HepG2 (cell line): Measurements from ENCODE around the gene TGFBRAP1. TPM values are rescaled to one million over a fixed set of nuclear protein-coding genes. Genes with fewer than 3 reads are reported as not detected.

Experiments used
- ATAC-seq: fragments of 200-7000 bp; cut with Tn5 transposase; 3 replicates; pipeline ENCODE4 v1.9.1; 2020; ENCODE audit warnings: mild to moderate bottlenecking, moderate library complexity
- BruUV-seq: library from RNA; stranded (reverse); fragments of 400-500 nt; replicated peaks from 2 replicates; lab custom pipeline; 2021; lab: Mats Ljungman, UMichigan
- CTCF ChIA-PET: fragments of 300-600 bp; formaldehyde crosslinking; extraction: SDS; loops from one replicate; lab custom pipeline; 2021; ENCODE audit warnings: low total read pairs, inconsistent platforms, low intra/inter-chr PET ratio; lab: Yijun Ruan, JAX
- POLR2A ChIA-PET: fragments of 350-600 bp; sonication (Branson Sonifier 250); formaldehyde crosslinking; loops from one replicate; lab custom pipeline; 2020; ENCODE audit warnings: antibody characterized with exemption, inconsistent platforms; lab: Yijun Ruan, JAX
- DNase-seq: peaks from one replicate; pipeline ENCODE4 v3.0.0-alpha.2; 2015; ENCODE audit warnings: low spot score
- FAIRE-seq: peaks from 3 replicates; lab custom pipeline; 2011; peaks lifted over from hg19 to GRCh38; lab: Jason Lieb, UNC
- H2AFZ ChIP-seq: one replicate; pipeline ENCODE4 v1.6.1; 2011; ENCODE audit warnings: low read length, inconsistent platforms
- H3K27ac ChIP-seq: fragments of 300-600 bp; 3 replicates; pipeline ENCODE4 v1.8.0; 2011; ENCODE audit warnings: mixed run types, mild to moderate bottlenecking, mixed read lengths, low read length, inconsistent platforms; ENCODE audit not compliant: insufficient read depth; ENCODE audit errors: extremely low read length
- H3K27me3 ChIP-seq, 2 experiments: fragments of 200-600 bp in 1 of 2; 2 replicates in 1 of 2; 3 replicates in 1 of 2; pipeline versions ENCODE4 v1.6.0 to v1.8.0; 2011; ENCODE audit warnings: low read length in 2 of 2, mild to moderate bottlenecking in 2 of 2, moderate library complexity in 2 of 2, inconsistent platforms in 1 of 2; ENCODE audit not compliant: insufficient read depth in 2 of 2, control insufficient read depth in 1 of 2
- H3K36me3 ChIP-seq, 2 experiments: fragments of 200-600 bp in 1 of 2; replicated peaks in 1 of 2; 2 replicates in 1 of 2; 3 replicates in 1 of 2; pipeline versions ENCODE4 v1.5.1 to v1.8.0; 2011; ENCODE audit warnings: low read length in 2 of 2, inconsistent platforms in 1 of 2; ENCODE audit not compliant: insufficient read depth in 2 of 2, control insufficient read depth in 1 of 2
- H3K4me1 ChIP-seq: 2 replicates; pipeline ENCODE4 v1.5.1; 2012; ENCODE audit warnings: low read length, inconsistent platforms; ENCODE audit not compliant: insufficient read depth
- H3K4me2 ChIP-seq: 2 replicates; pipeline ENCODE4 v1.6.0; 2011; ENCODE audit warnings: low read depth, low read length, inconsistent platforms
- H3K4me3 ChIP-seq, 3 experiments: fragments of 200-600 bp in 1 of 3; sonication (generic), shearing (Covaris generic) in 1 of 3; replicated peaks in 1 of 3; 2 replicates each; pipeline ENCODE4 v1.5.1; 2011 to 2016; ENCODE audit warnings: low read length in 3 of 3, inconsistent platforms in 2 of 3, low read depth in 2 of 3, mild to moderate bottlenecking in 2 of 3, control low read depth in 1 of 3, mixed read lengths in 1 of 3; ENCODE audit not compliant: insufficient read depth in 1 of 3
- H3K79me2 ChIP-seq: one replicate; pipeline ENCODE4 v1.6.1; 2011; ENCODE audit warnings: low read length, inconsistent platforms; ENCODE audit not compliant: insufficient read depth
- H3K9ac ChIP-seq: 2 replicates; pipeline ENCODE4 v1.6.0; 2011; ENCODE audit warnings: mild to moderate bottlenecking, low read depth, low read length, inconsistent platforms; ENCODE audit not compliant: insufficient read depth
- H3K9me3 ChIP-seq: 2 replicates; pipeline ENCODE4 v1.5.1; 2012; ENCODE audit warnings: mild to moderate bottlenecking, low read length
- H4K20me1 ChIP-seq: 2 replicates; pipeline ENCODE4 v1.6.0; 2011; ENCODE audit warnings: inconsistent platforms, mild to moderate bottlenecking, low read length, moderate library complexity; ENCODE audit not compliant: insufficient read depth
- ARNTL ChIP-seq: sonication (generic); formaldehyde crosslinking; IDR thresholded peaks from 2 replicates; pipeline ENCODE4 v1.4.0; 2020; ENCODE audit warnings: mild to moderate bottlenecking, missing genetic modification reagents
- RCOR2 ChIP-seq: IDR thresholded peaks from 2 replicates; pipeline ENCODE4 v1.6.1; 2016; ENCODE audit warnings: missing biosample characterization, missing genetic modification reagents
- SALL2 ChIP-seq: sonication (generic); formaldehyde crosslinking; IDR thresholded peaks from 2 replicates; pipeline ENCODE4 v1.8.1; 2023; ENCODE audit warnings: mild to moderate bottlenecking, missing genetic modification reagents, inconsistent platforms
- ZNF337 ChIP-seq: sonication (generic); formaldehyde crosslinking; IDR thresholded peaks from 2 replicates; pipeline ENCODE4 v1.5.1; 2020; ENCODE audit warnings: missing genetic modification reagents, low read depth, mild to moderate bottlenecking, borderline replicate concordance
- ZNF501 ChIP-seq: sonication (generic); formaldehyde crosslinking; IDR thresholded peaks from 2 replicates; pipeline ENCODE4 v1.5.1; 2020; ENCODE audit warnings: mild to moderate bottlenecking, moderate library complexity, missing genetic modification reagents
- ZNF572 ChIP-seq: sonication (generic); formaldehyde crosslinking; IDR thresholded peaks from 2 replicates; pipeline ENCODE4 v1.5.1; 2020; ENCODE audit warnings: mild to moderate bottlenecking, missing genetic modification reagents
- ZNF850 ChIP-seq: sonication (generic); formaldehyde crosslinking; conservative IDR thresholded peaks from 2 replicates; pipeline ENCODE4 v1.9.0; 2021; ENCODE audit warnings: mild to moderate bottlenecking, missing genetic modification reagents
- WGBS: methylation state at CpG from one replicate; pipeline ENCODE4 v1.1.6; 2017; ENCODE audit warnings: low lambda C conversion rate; 5-methylcytosine and 5-hydroxymethylcytosine counted together
- in situ Hi-C: cut with HindIII; loops from 2 replicates; pipeline ENCODE4 v1.10.0; 2017; ENCODE audit warnings: low pct_unique_long_range_greater_than_20kb; ENCODE audit not compliant: extremely low pct_ligation_motif_present
- intact Hi-C: fragments of 100-400 bp; cut with micrococcal nuclease; formaldehyde crosslinking; loops from one replicate; pipeline ENCODE4 v1.10.0; 2022; ENCODE audit not compliant: unreplicated experiment
- polyA plus RNA-seq, 8 experiments: library from polyadenylated mRNA; depleted of rRNA in 3 of 8; stranded (reverse) in 7 of 8; unstranded in 1 of 8; fragments of >200 nt; fragmentation: Illumina TruSeq in 4 of 8; extraction: Trizol in 4 of 8; gene quantifications; 2 replicates each; pipeline versions ENCODE4 v1.2.1 to v1.2.3, GENCODE V29; 2011 to 2016; ENCODE audit warnings: low read depth in 4 of 8, missing spikeins in 1 of 8, mixed read lengths in 1 of 8; ENCODE audit not compliant: insufficient read depth in 1 of 8
- total RNA-seq, 5 experiments: library from RNA; depleted of rRNA; stranded (reverse); fragments of >200 nt; fragmentation: Illumina TruSeq; extraction: Trizol; gene quantifications; 2 replicates each; pipeline ENCODE4 v1.2.3, GENCODE V29; 2016; ENCODE audit warnings: low read depth in 1 of 5
- TF ChIP-seq, protein P1 (sequence below), 2 experiments: fragments of 450-650 bp in 1 of 2; sonication (generic) in 1 of 2; formaldehyde crosslinking in 1 of 2; IDR thresholded peaks; 2 replicates each; pipeline versions ENCODE4 v1.6.1 to v1.8.0; 2016 to 2022; ENCODE audit warnings: antibody characterized with exemption in 1 of 2, mild to moderate bottlenecking in 1 of 2, missing genetic modification reagents in 1 of 2
- TF ChIP-seq, protein P2 (sequence below): sonication (generic); formaldehyde crosslinking; conservative IDR thresholded peaks from 2 replicates; pipeline ENCODE4 v1.4.0; 2020; ENCODE audit warnings: missing genetic modification reagents
- TF ChIP-seq, protein P3 (sequence below): sonication (generic); formaldehyde crosslinking; conservative IDR thresholded peaks from 2 replicates; pipeline ENCODE4 v1.4.0; 2020; ENCODE audit warnings: missing genetic modification reagents

The TGFBRAP1 gene
- total and polyA plus RNA-seq, 2 of the 13 experiments (the other 11 are each of a cell fraction or from before 2014, with no cell fraction given), result 12.7 to 22.9 TPM

DNA sequence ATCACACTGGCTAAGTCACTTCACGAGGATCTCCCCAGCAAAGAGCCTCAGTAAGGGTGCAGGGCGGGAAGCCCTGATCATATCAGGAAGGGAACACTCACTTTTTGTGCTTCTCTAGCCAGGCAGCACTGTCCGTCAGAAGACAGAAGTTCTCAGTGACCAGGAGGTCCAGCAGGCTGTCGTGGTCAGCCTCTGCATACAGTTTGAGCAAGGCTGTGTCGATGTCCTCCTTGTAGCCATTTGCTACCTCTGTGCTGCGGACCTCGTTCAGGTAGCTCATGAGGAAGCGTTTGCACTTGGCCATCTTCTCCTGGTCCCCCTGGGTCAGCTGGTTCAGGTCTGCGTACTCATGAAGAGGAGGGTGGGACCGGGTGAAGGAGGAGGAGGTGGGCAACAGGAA is 49.3 kb downstream of the TGFBRAP1 start (continued):
- TF ChIP-seq, protein P1, sequence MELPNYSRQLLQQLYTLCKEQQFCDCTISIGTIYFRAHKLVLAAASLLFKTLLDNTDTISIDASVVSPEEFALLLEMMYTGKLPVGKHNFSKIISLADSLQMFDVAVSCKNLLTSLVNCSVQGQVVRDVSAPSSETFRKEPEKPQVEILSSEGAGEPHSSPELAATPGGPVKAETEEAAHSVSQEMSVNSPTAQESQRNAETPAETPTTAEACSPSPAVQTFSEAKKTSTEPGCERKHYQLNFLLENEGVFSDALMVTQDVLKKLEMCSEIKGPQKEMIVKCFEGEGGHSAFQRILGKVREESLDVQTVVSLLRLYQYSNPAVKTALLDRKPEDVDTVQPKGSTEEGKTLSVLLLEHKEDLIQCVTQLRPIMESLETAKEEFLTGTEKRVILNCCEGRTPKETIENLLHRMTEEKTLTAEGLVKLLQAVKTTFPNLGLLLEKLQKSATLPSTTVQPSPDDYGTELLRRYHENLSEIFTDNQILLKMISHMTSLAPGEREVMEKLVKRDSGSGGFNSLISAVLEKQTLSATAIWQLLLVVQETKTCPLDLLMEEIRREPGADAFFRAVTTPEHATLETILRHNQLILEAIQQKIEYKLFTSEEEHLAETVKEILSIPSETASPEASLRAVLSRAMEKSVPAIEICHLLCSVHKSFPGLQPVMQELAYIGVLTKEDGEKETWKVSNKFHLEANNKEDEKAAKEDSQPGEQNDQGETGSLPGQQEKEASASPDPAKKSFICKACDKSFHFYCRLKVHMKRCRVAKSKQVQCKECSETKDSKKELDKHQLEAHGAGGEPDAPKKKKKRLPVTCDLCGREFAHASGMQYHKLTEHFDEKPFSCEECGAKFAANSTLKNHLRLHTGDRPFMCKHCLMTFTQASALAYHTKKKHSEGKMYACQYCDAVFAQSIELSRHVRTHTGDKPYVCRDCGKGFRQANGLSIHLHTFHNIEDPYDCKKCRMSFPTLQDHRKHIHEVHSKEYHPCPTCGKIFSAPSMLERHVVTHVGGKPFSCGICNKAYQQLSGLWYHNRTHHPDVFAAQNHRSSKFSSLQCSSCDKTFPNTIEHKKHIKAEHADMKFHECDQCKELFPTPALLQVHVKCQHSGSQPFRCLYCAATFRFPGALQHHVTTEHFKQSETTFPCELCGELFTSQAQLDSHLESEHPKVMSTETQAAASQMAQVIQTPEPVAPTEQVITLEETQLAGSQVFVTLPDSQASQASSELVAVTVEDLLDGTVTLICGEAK (IDR thresholded peaks at IDR 0.05), result no peak
- TF ChIP-seq, protein P1 (CRISPR knock-in tag; IDR thresholded peaks at IDR 0.05), result no peak

DNA sequence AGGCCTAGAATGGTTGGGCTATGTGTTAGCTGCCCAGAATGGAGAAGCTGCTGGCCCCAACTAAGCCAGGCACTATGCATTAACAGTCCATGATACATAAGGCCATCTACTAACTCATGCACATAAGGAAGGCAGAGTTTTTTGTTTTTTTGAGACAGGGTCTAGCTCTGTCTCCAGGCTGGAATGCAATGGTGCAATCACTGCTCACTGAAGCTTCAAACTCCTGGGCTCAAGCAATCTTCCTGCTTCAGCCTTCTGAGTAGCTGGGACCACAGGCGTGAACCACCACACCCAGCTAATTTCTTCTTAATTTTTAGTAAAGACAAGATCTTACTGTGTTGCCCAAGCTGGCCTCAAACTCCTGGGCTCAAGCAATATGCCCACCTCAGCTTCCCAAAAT is 50.4 kb downstream of the TGFBRAP1 start:
- Histone ChIP-seq H4K20me1 (no peaks in the 10 kb centered on the region), H3K9ac (no peak overlapping the region), H3K79me2 (no peaks in the 10 kb centered on the region), H3K36me3 (peaks cover 50 to 95% of the 10 kb centered on the region in 2 experiments), H3K27ac (no peak overlapping the region), H2AFZ (no peak overlapping the region), H3K27me3 (no peaks in the 10 kb centered on the region), H3K4me2 (no peak overlapping the region), H3K9me3 (no peaks in the 10 kb centered on the region), H3K4me1 (no peaks in the 10 kb centered on the region), H3K4me3 (no peak overlapping the region)
- in situ Hi-C loops, result no loop called here
- no TSS peak for BruUV-seq
- DNase-seq (no peak), ATAC-seq (no peak), FAIRE-seq (no peak)
- intact Hi-C loops, result no loop called here
- WGBS, result 92% methylated on average over 1 of the region's 1 CpG
- CTCF ChIA-PET, result no interaction called here
- POLR2A ChIA-PET, result no interaction called here
- TF ChIP-seq ZNF337 (CRISPR knock-in tag), result no peak
- no peak for TF ChIP-seq ZNF850 (CRISPR knock-in tag)
- no peak for TF ChIP-seq ARNTL (CRISPR knock-in tag)
- TF ChIP-seq ZNF572 (CRISPR knock-in tag), result no peak
- TF ChIP-seq, protein P2, sequence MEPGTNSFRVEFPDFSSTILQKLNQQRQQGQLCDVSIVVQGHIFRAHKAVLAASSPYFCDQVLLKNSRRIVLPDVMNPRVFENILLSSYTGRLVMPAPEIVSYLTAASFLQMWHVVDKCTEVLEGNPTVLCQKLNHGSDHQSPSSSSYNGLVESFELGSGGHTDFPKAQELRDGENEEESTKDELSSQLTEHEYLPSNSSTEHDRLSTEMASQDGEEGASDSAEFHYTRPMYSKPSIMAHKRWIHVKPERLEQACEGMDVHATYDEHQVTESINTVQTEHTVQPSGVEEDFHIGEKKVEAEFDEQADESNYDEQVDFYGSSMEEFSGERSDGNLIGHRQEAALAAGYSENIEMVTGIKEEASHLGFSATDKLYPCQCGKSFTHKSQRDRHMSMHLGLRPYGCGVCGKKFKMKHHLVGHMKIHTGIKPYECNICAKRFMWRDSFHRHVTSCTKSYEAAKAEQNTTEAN, result no peak
- no peak for TF ChIP-seq RCOR2
- TF ChIP-seq ZNF501 (CRISPR knock-in tag), result no peak
- TF ChIP-seq, protein P3, sequence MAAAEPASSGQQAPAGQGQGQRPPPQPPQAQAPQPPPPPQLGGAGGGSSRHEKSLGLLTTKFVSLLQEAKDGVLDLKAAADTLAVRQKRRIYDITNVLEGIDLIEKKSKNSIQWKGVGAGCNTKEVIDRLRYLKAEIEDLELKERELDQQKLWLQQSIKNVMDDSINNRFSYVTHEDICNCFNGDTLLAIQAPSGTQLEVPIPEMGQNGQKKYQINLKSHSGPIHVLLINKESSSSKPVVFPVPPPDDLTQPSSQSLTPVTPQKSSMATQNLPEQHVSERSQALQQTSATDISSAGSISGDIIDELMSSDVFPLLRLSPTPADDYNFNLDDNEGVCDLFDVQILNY (CRISPR knock-in tag), result no peak
- no peak for TF ChIP-seq SALL2 (CRISPR knock-in tag)
